ENCODE data around the gene CACNA1C.

CACNA1C gene

DNA sequence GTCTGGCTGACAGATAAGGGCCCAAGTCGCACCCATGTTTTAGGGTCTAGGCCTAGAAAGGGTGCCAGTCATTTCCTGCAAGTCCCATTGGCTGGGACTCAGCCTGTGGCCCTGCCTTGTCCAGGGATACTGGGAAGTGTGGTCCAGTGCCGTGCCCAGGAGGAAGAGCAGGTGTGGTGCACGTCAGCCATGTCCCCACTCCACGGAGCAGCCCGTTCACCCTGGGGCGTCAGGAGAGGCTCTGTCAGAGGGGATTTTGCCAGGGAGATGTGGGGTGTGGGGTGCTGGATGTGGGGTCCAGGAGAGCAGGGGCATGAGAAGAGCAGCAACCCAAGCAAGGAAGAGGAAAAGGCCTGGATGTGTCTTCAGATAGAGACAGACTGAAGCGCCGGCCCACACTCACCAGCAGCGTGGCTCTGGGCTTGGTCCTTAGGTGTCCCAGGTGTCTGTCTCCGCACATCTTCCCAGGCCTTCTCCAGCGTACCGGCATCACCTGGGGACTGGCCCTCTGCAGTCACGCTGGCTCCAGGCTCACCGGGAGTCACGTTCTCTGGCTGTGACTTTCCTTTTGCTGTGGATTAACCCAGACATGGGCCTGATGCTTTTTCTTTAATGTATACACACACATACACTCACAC lies 138.2 kb downstream of the CACNA1C start:
- Histone ChIP-seq H3K27ac (ENCODE audit: low read depth, low read length) (no peak overlapping the region), H3K79me2 (ENCODE audit: control insufficient read depth, low read length) (no peaks in the 10 kb centered on the region), H3K9me2 (replicated peaks; ENCODE audit: control insufficient read depth, low read length) (no peaks in the 10 kb centered on the region), H3K27me3 (ENCODE audit: control insufficient read depth, low read length) (no peaks in the 10 kb centered on the region), H4K20me1 (ENCODE audit: control insufficient read depth, insufficient read depth, low read depth, low read length) (no peaks in the 10 kb centered on the region), H3K9me3 (ENCODE audit: control insufficient read depth, insufficient read depth, low read length) (no peaks in the 10 kb centered on the region), H3K4me1 (ENCODE audit: control insufficient read depth, low read length) (peaks cover 25% of the 10 kb centered on the region), H3K36me3 (ENCODE audit: control insufficient read depth, low read length) (no peaks in the 10 kb centered on the region), H3F3A (ENCODE audit: control insufficient read depth, insufficient read depth) (0 out of 2 replicates have a peak, but pooled peaks cover 3% of the 10 kb centered on the region), H3K4me2 (ENCODE audit: low read length) (no peak overlapping the region), H3K4me3 (ENCODE audit: low read length) (no peak overlapping the region)
- TF ChIP-seq CTCF (IDR thresholded peaks at IDR 0.05; ENCODE audit: low read depth, low read length, poor library complexity, severe bottlenecking) (no peak), EZH2phosphoT487 (IDR thresholded peaks at IDR 0.05; ENCODE audit: borderline replicate concordance, low read length) (no peak)

DNA sequence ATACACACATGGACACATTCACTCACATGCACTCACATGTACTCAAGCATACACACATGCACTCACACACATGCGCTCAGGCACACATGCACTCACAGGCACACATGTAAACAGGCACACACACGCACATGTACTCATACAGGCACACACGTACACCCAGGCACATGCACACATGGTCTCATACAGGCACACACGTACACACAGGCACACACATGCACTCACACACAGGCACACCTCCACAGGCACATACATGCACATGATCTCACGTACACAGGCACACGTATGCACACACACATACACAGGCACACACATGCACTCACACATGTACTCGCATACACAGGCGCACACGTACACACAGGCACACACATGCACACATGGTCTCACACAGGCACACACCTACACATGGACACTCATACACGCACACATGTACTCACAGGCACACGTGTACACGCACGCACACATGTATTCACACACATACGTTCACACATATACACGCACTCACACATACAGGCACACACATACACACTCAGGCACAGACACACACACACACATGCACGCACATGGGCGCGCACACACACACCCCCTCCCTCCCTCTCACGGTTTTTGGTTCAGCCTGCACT lies 138.9 kb downstream of the CACNA1C start:
- H3K4me1 ChIP-seq (ENCODE audit: control insufficient read depth, low read length) = peaks cover 22% of the 10 kb centered on the region
- peaks cover under 1% of the 10 kb centered on the region; the same call in 1 of the 2 replicates for H3K27me3 ChIP-seq (ENCODE audit: control insufficient read depth, low read length)
- H3F3A ChIP-seq (ENCODE audit: control insufficient read depth, insufficient read depth) = 0 out of 2 replicates have a peak, but pooled peaks cover 3% of the 10 kb centered on the region
- no peaks in the 10 kb centered on the region for H3K36me3 ChIP-seq (ENCODE audit: control insufficient read depth, low read length)
- H3K79me2 ChIP-seq (ENCODE audit: control insufficient read depth, low read length) = no peaks in the 10 kb centered on the region
- H3K4me3 ChIP-seq (ENCODE audit: low read length) = no peak overlapping the region
- no peaks in the 10 kb centered on the region for H4K20me1 ChIP-seq (ENCODE audit: control insufficient read depth, insufficient read depth, low read depth, low read length)
- no peaks in the 10 kb centered on the region for H3K9me2 ChIP-seq (replicated peaks; ENCODE audit: control insufficient read depth, low read length)
- no peak overlapping the region for H3K4me2 ChIP-seq (ENCODE audit: low read length)
- TF ChIP-seq EZH2phosphoT487 (IDR thresholded peaks at IDR 0.05; ENCODE audit: borderline replicate concordance, low read length) (no peak), CTCF (IDR thresholded peaks at IDR 0.05; ENCODE audit: low read depth, low read length, poor library complexity, severe bottlenecking) (no peak)
- H3K9me3 ChIP-seq (ENCODE audit: control insufficient read depth, insufficient read depth, low read length) = no peaks in the 10 kb centered on the region
- no peak overlapping the region for H3K27ac ChIP-seq (ENCODE audit: low read depth, low read length)

DNA sequence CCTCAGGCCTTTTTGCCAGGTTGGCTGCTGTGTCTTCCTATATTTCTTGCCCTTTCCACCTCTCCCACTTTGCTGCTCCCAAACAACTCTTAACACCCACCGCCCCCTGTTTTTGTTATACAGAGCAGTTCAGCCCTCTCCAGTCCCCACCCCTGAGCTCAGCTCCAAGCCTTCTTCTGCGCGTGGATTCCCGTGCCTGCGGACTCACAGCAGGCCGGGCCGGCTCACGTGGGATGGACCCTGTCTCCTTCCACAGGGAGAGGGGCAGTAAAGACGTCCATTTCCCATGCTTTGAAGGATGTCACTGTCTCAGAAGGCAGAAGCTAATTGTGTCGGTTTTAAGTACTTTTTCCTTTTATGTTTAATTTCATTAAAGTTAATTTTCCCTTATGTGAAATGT lies 139.4 kb downstream of the CACNA1C start:
- Histone ChIP-seq H3K27ac (ENCODE audit: low read depth, low read length) (no peak overlapping the region), H3K79me2 (ENCODE audit: control insufficient read depth, low read length) (no peaks in the 10 kb centered on the region), H3K4me3 (ENCODE audit: low read length) (no peak overlapping the region), H3K4me1 (ENCODE audit: control insufficient read depth, low read length) (peaks cover 16% of the 10 kb centered on the region), H3K9me2 (replicated peaks; ENCODE audit: control insufficient read depth, low read length) (no peaks in the 10 kb centered on the region), H3K9me3 (ENCODE audit: control insufficient read depth, insufficient read depth, low read length) (no peaks in the 10 kb centered on the region), H4K20me1 (ENCODE audit: control insufficient read depth, insufficient read depth, low read depth, low read length) (no peaks in the 10 kb centered on the region), H3F3A (ENCODE audit: control insufficient read depth, insufficient read depth) (0 out of 2 replicates have a peak, but pooled peaks cover 3% of the 10 kb centered on the region), H3K36me3 (ENCODE audit: control insufficient read depth, low read length) (no peaks in the 10 kb centered on the region), H3K4me2 (ENCODE audit: low read length) (no peak overlapping the region), H3K27me3 (ENCODE audit: control insufficient read depth, low read length) (peaks cover 3% of the 10 kb centered on the region; the same call in 1 of the 2 replicates)
- TF ChIP-seq CTCF (IDR thresholded peaks at IDR 0.05; ENCODE audit: low read depth, low read length, poor library complexity, severe bottlenecking) (no peak), EZH2phosphoT487 (IDR thresholded peaks at IDR 0.05; ENCODE audit: borderline replicate concordance, low read length) (no peak)

Measured in DOHH2 (cell line).